Loucy (cell line): Measurements from ENCODE around the gene SCAMP1.

Source experiments
- EZH2phosphoT487 ChIP-seq: fragments of 200-600 bp; IDR thresholded peaks from 2 replicates; pipeline ENCODE4 v1.6.1; 2018; ENCODE audit warnings: antibody characterized with exemption, mild to moderate bottlenecking, moderate library complexity, borderline replicate concordance
- TF ChIP-seq, protein P1 (sequence below): fragments of 200-600 bp; sonication (generic); conservative IDR thresholded peaks from 2 replicates; pipeline ENCODE4 v1.5.1; 2014; ENCODE audit warnings: mild to moderate bottlenecking, antibody characterized with exemption, low read length

DNA sequence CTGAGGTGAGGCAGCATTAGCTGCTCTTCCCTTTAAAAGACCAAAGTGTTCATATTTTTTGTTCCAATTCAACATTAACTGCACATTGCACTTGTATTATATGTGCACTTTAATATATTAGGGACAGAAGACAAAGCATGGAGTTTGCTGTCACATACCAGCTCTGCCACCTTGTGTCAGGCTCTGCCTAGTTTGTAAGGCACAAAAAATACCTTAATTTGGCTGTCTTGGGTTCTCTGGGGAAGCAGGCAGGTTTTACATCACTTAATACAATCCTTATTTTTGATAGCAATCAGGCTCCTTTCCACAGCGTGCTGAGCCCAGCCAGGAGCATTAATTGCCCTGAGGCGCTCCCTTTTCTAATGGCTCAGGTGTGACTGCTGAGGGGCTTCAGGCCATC lies 131.8 kb downstream of the SCAMP1 start:
- no peak for TF ChIP-seq EZH2phosphoT487
- TF ChIP-seq, protein P1, sequence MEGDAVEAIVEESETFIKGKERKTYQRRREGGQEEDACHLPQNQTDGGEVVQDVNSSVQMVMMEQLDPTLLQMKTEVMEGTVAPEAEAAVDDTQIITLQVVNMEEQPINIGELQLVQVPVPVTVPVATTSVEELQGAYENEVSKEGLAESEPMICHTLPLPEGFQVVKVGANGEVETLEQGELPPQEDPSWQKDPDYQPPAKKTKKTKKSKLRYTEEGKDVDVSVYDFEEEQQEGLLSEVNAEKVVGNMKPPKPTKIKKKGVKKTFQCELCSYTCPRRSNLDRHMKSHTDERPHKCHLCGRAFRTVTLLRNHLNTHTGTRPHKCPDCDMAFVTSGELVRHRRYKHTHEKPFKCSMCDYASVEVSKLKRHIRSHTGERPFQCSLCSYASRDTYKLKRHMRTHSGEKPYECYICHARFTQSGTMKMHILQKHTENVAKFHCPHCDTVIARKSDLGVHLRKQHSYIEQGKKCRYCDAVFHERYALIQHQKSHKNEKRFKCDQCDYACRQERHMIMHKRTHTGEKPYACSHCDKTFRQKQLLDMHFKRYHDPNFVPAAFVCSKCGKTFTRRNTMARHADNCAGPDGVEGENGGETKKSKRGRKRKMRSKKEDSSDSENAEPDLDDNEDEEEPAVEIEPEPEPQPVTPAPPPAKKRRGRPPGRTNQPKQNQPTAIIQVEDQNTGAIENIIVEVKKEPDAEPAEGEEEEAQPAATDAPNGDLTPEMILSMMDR, result peak; percentile 48
